ENCODE results near the gene NUCKS1. TPM values are rescaled to one million over a fixed set of nuclear protein-coding genes. Genes with fewer than 3 reads are reported as not detected.

The NUCKS1 gene
- total and polyA plus RNA-seq, 2 of the 8 experiments (the other 6 are each of a cell fraction or from before 2014, with no cell fraction given), result 126 to 461 TPM

- TF ChIP-seq CHD7 (IDR thresholded peaks at IDR 0.05; ENCODE audit: insufficient replicate concordance, low read length), result no peak
- TF ChIP-seq POU5F1 (IDR thresholded peaks at IDR 0.05; ENCODE audit: low read depth, low read length), result no peak
- TF ChIP-seq RNF2 (IDR thresholded peaks at IDR 0.05; ENCODE audit: borderline replicate concordance, low read depth, low read length, missing control alignments, poor library complexity, severe bottlenecking), result no peak
- no peak for TF ChIP-seq GTF2F1 (IDR thresholded peaks at IDR 0.05; ENCODE audit: borderline replicate concordance, low read depth, low read length)
- TF ChIP-seq CBX8 (IDR thresholded peaks at IDR 0.05; ENCODE audit: borderline replicate concordance, low read depth, low read length), result no peak
Measured at GRCh38 chr1:205698921-205699320, 51.1 kb downstream of the NUCKS1 start (continued).

Measured in H1 (cell line).